ENCODE results near the gene MSI1. TPM values are rescaled to one million over a fixed set of nuclear protein-coding genes. Genes with fewer than 3 reads are reported as not detected.

Gene MSI1
- total and polyA plus RNA-seq, 2 of the 13 experiments (the other 11 are each of a cell fraction or from before 2014, with no cell fraction given) = 0.09 to 0.46 TPM

DNA sequence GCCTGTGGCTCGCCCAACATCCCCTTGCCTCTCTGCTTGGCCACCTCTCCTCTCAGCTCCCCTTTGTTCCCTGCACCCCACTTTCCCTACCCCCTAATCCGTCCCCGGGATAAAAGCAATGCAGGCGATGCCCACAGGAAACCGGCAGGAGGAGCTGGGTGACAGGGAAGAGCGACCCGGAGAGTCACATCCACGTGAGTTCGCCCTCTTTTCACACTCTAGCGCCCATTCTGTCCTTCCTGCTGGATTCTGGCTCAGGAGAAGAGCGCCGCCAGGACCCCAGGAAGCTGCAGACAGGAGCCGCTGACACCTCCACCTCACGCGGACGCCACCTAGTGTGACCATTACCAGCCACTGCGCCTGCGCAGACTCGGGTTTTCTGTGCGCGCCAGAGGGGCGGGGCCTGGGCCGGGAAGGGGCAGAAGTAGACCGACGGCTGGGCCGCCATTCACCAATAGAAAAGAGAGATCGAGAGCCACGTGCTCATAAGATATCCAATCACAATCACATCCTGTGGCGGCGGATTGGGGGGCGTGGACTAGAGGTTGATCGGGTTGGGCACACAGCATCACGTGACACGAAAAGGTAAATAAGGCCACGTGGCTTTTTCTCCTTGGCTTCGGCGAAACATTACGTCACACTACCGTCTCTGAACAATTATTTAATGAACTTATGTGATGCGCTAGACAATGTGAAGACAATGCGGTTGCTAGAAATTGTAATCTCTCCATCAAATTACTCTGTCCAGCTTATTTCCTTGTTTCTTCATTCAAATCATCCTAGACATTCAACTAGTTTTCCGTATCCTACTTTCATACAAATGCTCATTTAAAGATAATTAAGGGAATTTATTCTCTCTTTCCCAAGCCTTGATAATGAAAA, 51.5 kb downstream of the MSI1 start (continued):
- peak; percentile 68 for TF ChIP-seq ZNF574 (CRISPR knock-in tag; IDR thresholded peaks at IDR 0.05)
- TF ChIP-seq MEF2D (CRISPR knock-in tag; IDR thresholded peaks at IDR 0.05) = peak; percentile 48; the same call in 1 of the 2 replicates
- peak; percentile 76; the same call in 1 of the 2 replicates for TF ChIP-seq ZNF350 (CRISPR knock-in tag; IDR thresholded peaks at IDR 0.05; ENCODE audit: borderline replicate concordance, low read depth)
- TF ChIP-seq, protein P1, sequence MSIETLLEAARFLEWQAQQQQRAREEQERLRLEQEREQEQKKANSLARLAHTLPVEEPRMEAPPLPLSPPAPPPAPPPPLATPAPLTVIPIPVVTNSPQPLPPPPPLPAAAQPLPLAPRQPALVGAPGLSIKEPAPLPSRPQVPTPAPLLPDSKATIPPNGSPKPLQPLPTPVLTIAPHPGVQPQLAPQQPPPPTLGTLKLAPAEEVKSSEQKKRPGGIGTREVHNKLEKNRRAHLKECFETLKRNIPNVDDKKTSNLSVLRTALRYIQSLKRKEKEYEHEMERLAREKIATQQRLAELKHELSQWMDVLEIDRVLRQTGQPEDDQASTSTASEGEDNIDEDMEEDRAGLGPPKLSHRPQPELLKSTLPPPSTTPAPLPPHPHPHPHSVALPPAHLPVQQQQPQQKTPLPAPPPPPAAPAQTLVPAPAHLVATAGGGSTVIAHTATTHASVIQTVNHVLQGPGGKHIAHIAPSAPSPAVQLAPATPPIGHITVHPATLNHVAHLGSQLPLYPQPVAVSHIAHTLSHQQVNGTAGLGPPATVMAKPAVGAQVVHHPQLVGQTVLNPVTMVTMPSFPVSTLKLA (IDR thresholded peaks at IDR 0.05) = peak; percentile 100
- TF ChIP-seq GTF2F1 (IDR thresholded peaks at IDR 0.05; ENCODE audit: low read length) = peak; percentile 91
- TF ChIP-seq, protein P2, sequence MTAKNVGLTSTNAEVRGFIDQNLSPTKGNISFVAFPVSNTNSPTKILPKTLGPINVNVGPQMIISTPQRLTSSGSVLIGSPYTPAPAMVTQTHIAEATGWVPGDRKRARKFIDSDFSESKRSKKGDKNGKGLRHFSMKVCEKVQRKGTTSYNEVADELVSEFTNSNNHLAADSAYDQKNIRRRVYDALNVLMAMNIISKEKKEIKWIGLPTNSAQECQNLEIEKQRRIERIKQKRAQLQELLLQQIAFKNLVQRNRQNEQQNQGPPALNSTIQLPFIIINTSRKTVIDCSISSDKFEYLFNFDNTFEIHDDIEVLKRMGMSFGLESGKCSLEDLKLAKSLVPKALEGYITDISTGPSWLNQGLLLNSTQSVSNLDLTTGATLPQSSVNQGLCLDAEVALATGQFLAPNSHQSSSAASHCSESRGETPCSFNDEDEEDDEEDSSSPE (CRISPR knock-in tag; IDR thresholded peaks at IDR 0.05) = peak; percentile 79
- TF ChIP-seq HDAC1 (CRISPR knock-in tag; IDR thresholded peaks at IDR 0.05) = peak; percentile 80
- peak; percentile 33; the same call in 1 of the 2 replicates for TF ChIP-seq RXRA (CRISPR knock-in tag; IDR thresholded peaks at IDR 0.05)
- peak; percentile 76; the same call in 1 of the 2 replicates for TF ChIP-seq ZNF75D (CRISPR knock-in tag; IDR thresholded peaks at IDR 0.05; ENCODE audit: borderline replicate concordance)
- no peak for TF ChIP-seq ZNF234 (CRISPR knock-in tag; conservative IDR thresholded peaks at IDR 0.05)
- TF ChIP-seq HDAC2 (CRISPR knock-in tag; IDR thresholded peaks at IDR 0.05) = peak; percentile 31; the same call in 1 of the 2 replicates
- peak; percentile 99 for TF ChIP-seq RAD51 (IDR thresholded peaks at IDR 0.05; ENCODE audit: borderline replicate concordance)
- peak; percentile 99 for TF ChIP-seq FOXK1 (CRISPR knock-in tag; IDR thresholded peaks at IDR 0.05; ENCODE audit: borderline replicate concordance, low read depth)
- no peak for TF ChIP-seq FOXP1 (IDR thresholded peaks at IDR 0.05)
- TF ChIP-seq FOXP1 (CRISPR knock-in tag; IDR thresholded peaks at IDR 0.05) = no peak
- TF ChIP-seq ZFX (CRISPR knock-in tag; IDR thresholded peaks at IDR 0.05; ENCODE audit: low read depth) = peak; percentile 69
- peak; percentile 31; the same call in 1 of the 2 replicates for TF ChIP-seq ZNF772 (CRISPR knock-in tag; IDR thresholded peaks at IDR 0.05)
- TF ChIP-seq ZNF569 (CRISPR knock-in tag; IDR thresholded peaks at IDR 0.05; ENCODE audit: borderline replicate concordance) = no peak; the same call in 1 of the 2 replicates
- TF ChIP-seq RBAK (CRISPR knock-in tag; IDR thresholded peaks at IDR 0.05) = no peak
- peak; percentile 66; the same call in 1 of the 2 replicates for TF ChIP-seq ZSCAN9 (CRISPR knock-in tag; IDR thresholded peaks at IDR 0.05; ENCODE audit: borderline replicate concordance)
- no peak for TF ChIP-seq NR2F2 (IDR thresholded peaks at IDR 0.05; ENCODE audit: borderline replicate concordance, low read depth)
- peak; percentile 86 for TF ChIP-seq THAP11 (CRISPR knock-in tag; IDR thresholded peaks at IDR 0.05)
- 0 out of 2 replicates have a peak, but pooled peaks have one; percentile 49 for TF ChIP-seq ZNF552 (CRISPR knock-in tag; IDR thresholded peaks at IDR 0.05; ENCODE audit: borderline replicate concordance)
- peak; percentile 88 for TF ChIP-seq ZNF605 (CRISPR knock-in tag; IDR thresholded peaks at IDR 0.05)
